K562 (cell line): ENCODE measurements around the gene TRAF5. TPM values are rescaled to one million over a fixed set of nuclear protein-coding genes. Genes with fewer than 3 reads are reported as not detected.

Source experiments
- ATAC-seq: fragments of 200-7000 bp; cut with Tn5 transposase; 3 replicates; pipeline ENCODE4 v1.9.1; 2020; ENCODE audit warnings: moderate library complexity
- BruUV-seq: library from RNA; stranded (reverse); fragments of 400-500 nt; replicated peaks from 2 replicates; lab custom pipeline; 2021; lab: Mats Ljungman, UMichigan
- CTCF ChIA-PET: fragments of 300-600 bp; formaldehyde crosslinking; extraction: SDS; loops from one replicate; lab custom pipeline; 2021; ENCODE audit warnings: low intra/inter-chr PET ratio; lab: Yijun Ruan, JAX
- POLR2A ChIA-PET: fragments of 300-600, 350-650 bp; sonication (Branson Sonifier 250); formaldehyde crosslinking; extraction: SDS; loops from one replicate; lab custom pipeline; 2021; ENCODE audit warnings: antibody characterized with exemption, inconsistent platforms; lab: Yijun Ruan, JAX
- DNase-seq, 4 experiments: peaks; one replicate each; pipeline versions ENCODE4 v3.0.0 to v3.0.0-alpha.2; 2011 to 2018; ENCODE audit warnings: low spot score in 3 of 4, mixed read lengths in 3 of 4; ENCODE audit errors: extremely low read depth in 1 of 4
- FAIRE-seq: peaks from 2 replicates; lab custom pipeline; 2011; peaks lifted over from hg19 to GRCh38; lab: Jason Lieb, UNC
- H2AFZ ChIP-seq: 2 replicates; pipeline ENCODE4 v1.6.0; 2011; ENCODE audit warnings: low read depth, low read length, control low read depth, inconsistent platforms
- H3K27ac ChIP-seq: fragments of 200-600 bp; 3 replicates; pipeline ENCODE4 v1.8.0; 2011; ENCODE audit warnings: low read depth, mild to moderate bottlenecking, control low read depth, inconsistent platforms, low read length, moderate library complexity, mixed read lengths; ENCODE audit errors: extremely low read depth
- H3K27me3 ChIP-seq, 2 experiments: fragments of 300-600 bp in 1 of 2; 2 replicates in 1 of 2; 3 replicates in 1 of 2; pipeline versions ENCODE4 v1.6.0 to v1.8.0; 2011; ENCODE audit warnings: inconsistent platforms in 2 of 2, low read length in 2 of 2, mild to moderate bottlenecking in 1 of 2, mixed read lengths in 1 of 2, moderate library complexity in 1 of 2; ENCODE audit not compliant: control insufficient read depth in 2 of 2, insufficient read depth in 2 of 2
- H3K36me3 ChIP-seq: fragments of 300-600 bp; 3 replicates; pipeline ENCODE4 v1.8.0; 2011; ENCODE audit warnings: mild to moderate bottlenecking, low read length, inconsistent platforms; ENCODE audit not compliant: control insufficient read depth, insufficient read depth
- H3K4me1 ChIP-seq, 2 experiments: fragments of 200-600 bp in 1 of 2; replicated peaks in 1 of 2; 2 replicates in 1 of 2; 3 replicates in 1 of 2; pipeline versions ENCODE4 v1.5.1 to v1.8.0; 2011; ENCODE audit warnings: inconsistent platforms in 2 of 2, low read length in 2 of 2, mild to moderate bottlenecking in 1 of 2, mixed read lengths in 1 of 2, moderate library complexity in 1 of 2; ENCODE audit not compliant: control insufficient read depth in 2 of 2, insufficient read depth in 2 of 2
- H3K4me2 ChIP-seq: 2 replicates; pipeline ENCODE4 v1.6.1; 2011; ENCODE audit warnings: low read length, control low read depth, inconsistent platforms, mixed read lengths; ENCODE audit not compliant: insufficient read depth
- H3K4me3 ChIP-seq: fragments of 200-600 bp; sonication (generic), shearing (Covaris generic); 2 replicates; pipeline ENCODE4 v1.5.1; 2016; ENCODE audit warnings: control low read depth, inconsistent platforms
- H3K79me2 ChIP-seq: fragments of 200-600 bp; 3 replicates; pipeline ENCODE4 v1.8.0; 2011; ENCODE audit warnings: low read length, inconsistent platforms; ENCODE audit not compliant: control insufficient read depth, insufficient read depth
- H3K9ac ChIP-seq, 2 experiments: 2 replicates each; pipeline versions ENCODE4 v1.6.0 to v1.6.1; 2011; ENCODE audit warnings: low read depth in 2 of 2, low read length in 2 of 2, control low read depth in 1 of 2, inconsistent platforms in 1 of 2, mild to moderate bottlenecking in 1 of 2, mixed read lengths in 1 of 2; ENCODE audit not compliant: insufficient read depth in 1 of 2
- H3K9me1 ChIP-seq: one replicate; pipeline ENCODE4 v1.6.0; 2011; ENCODE audit warnings: inconsistent platforms, mild to moderate bottlenecking, low read length, moderate library complexity; ENCODE audit not compliant: control insufficient read depth, insufficient read depth
- H3K9me3 ChIP-seq: replicated peaks from 2 replicates; pipeline ENCODE4 v1.5.1; 2011; ENCODE audit warnings: low read depth, low read length, inconsistent platforms; ENCODE audit not compliant: control insufficient read depth, insufficient read depth
- H4K20me1 ChIP-seq: replicated peaks from 2 replicates; pipeline ENCODE4 v1.6.1; 2011; ENCODE audit warnings: low read length, inconsistent platforms, mixed read lengths; ENCODE audit not compliant: control insufficient read depth, insufficient read depth
- ADNP ChIP-seq: fragments of 200-800 bp; sonication (Bioruptor generic); IDR thresholded peaks from 2 replicates; pipeline ENCODE4 v1.6.1; 2016; ENCODE audit warnings: missing genetic modification characterization, missing compliant biosample characterization
- ASH1L ChIP-seq: fragments of 450-650 bp; IDR thresholded peaks from 2 replicates; pipeline ENCODE4 v1.6.1; 2018; ENCODE audit warnings: borderline replicate concordance, mild to moderate bottlenecking, low read depth; ENCODE audit not compliant: partially characterized antibody
- HNRNPK ChIP-seq: fragments of 200-400 bp; formaldehyde crosslinking; IDR thresholded peaks from one replicate; pipeline ENCODE4 v1.6.1; 2018; ENCODE audit warnings: mild to moderate bottlenecking, low read depth, low read length; ENCODE audit not compliant: poor library complexity, severe bottlenecking
- KDM5B ChIP-seq: fragments of 200-600 bp; sonication (generic); IDR thresholded peaks from 2 replicates; pipeline ENCODE4 v1.6.1; 2012; ENCODE audit warnings: low read depth, mild to moderate bottlenecking, moderate library complexity, low read length, control low read depth, inconsistent platforms; ENCODE audit not compliant: insufficient replicate concordance
- L3MBTL2 ChIP-seq: fragments of 450-650 bp; IDR thresholded peaks from 2 replicates; pipeline ENCODE4 v1.6.1; 2016; ENCODE audit warnings: mild to moderate bottlenecking, moderate library complexity
- RBM25 ChIP-seq: fragments of 200-400 bp; formaldehyde crosslinking; IDR thresholded peaks from 2 replicates; pipeline ENCODE4 v1.6.1; 2018; ENCODE audit warnings: low read length, low read depth, moderate library complexity; ENCODE audit not compliant: severe bottlenecking
- THRAP3 ChIP-seq: fragments of 450-650 bp; IDR thresholded peaks from 2 replicates; pipeline ENCODE4 v1.6.1; 2016; ENCODE audit warnings: mild to moderate bottlenecking, inconsistent platforms, borderline replicate concordance
- ZFPM2 ChIP-seq: fragments of 250-450 bp; sonication (Bioruptor Pico); IDR thresholded peaks from 2 replicates; pipeline ENCODE4 v1.5.1; 2022; ENCODE audit warnings: mild to moderate bottlenecking
- ZNF316 ChIP-seq: fragments of 450-650 bp; IDR thresholded peaks from 2 replicates; pipeline ENCODE4 v1.6.1; 2016
- ZNF431 ChIP-seq: sonication (generic); formaldehyde crosslinking; IDR thresholded peaks from 2 replicates; pipeline ENCODE4 v1.8.0; 2022; ENCODE audit warnings: mild to moderate bottlenecking, missing genetic modification reagents
- WGBS: fragments of 100-300 bp; shearing (Covaris generic); methylation state at CpG from one replicate; pipeline ENCODE4 v1.1.6; 2016; ENCODE audit warnings: low coverage, mixed read lengths; ENCODE audit not compliant: insufficient coverage; ENCODE audit errors: missing lambda C conversion rate; 5-methylcytosine and 5-hydroxymethylcytosine counted together
- in situ Hi-C: fragments of 300-500 bp; cut with MboI; formaldehyde crosslinking; loops from 4 replicates; pipeline ENCODE4 v1.15.0; 2018; ENCODE audit warnings: inconsistent platforms, mixed read lengths
- intact Hi-C: fragments of 100-400 bp; cut with micrococcal nuclease; formaldehyde crosslinking; loops from 2 replicates; pipeline ENCODE4 v1.14.2; 2022
- polyA plus RNA-seq, 8 experiments: library from polyadenylated mRNA; depleted of rRNA in 4 of 8; stranded (reverse) in 5 of 8; unstranded in 3 of 8; fragments of >200 nt; fragmentation: Nextera tagmentation in 2 of 8; fragmentation: Illumina TruSeq in 1 of 8; extraction: Ambion mirVana in 2 of 8; extraction: Trizol in 1 of 8; gene quantifications; 2 replicates each; pipeline versions ENCODE4 v1.2.1 to v1.2.3, GENCODE V29; 2011 to 2014; ENCODE audit warnings: inconsistent platforms in 1 of 8, missing spikeins in 1 of 8
- total RNA-seq, 7 experiments: library from RNA; depleted of rRNA in 6 of 7; stranded (reverse); fragments of >200 nt in 6 of 7; fragmentation: Illumina TruSeq in 2 of 7; extraction: Trizol in 2 of 7; gene quantifications; 2 replicates each; pipeline versions ENCODE4 v1.2.1 to v1.2.3, GENCODE V29; 2011 to 2021; ENCODE audit warnings: low replicate concordance in 1 of 7

Gene TRAF5
- total and polyA plus RNA-seq, 9 of the 15 experiments (the other 6 are each of a cell fraction or from before 2014, with no cell fraction given): 2.0 to 9.3 (median 5.3) TPM

DNA sequence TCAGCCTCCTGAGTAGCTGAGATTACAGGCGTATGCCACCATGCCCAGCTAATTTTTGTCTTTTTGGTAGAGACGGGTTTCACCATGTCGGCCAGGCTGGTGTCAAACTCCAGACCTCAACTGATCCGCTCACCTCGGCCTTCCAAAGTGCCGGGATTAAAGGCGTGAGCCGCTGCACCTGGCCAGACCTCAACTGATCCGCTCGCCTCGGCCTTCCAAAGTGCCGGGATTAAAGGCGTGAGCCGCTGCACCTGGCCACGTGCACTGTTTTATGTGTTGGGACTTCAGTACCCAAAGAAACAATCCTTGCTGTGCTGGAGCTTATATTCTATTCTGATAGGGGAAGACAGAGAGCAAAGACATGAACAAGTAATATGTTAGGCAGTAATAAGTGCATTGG lies 10.1 kb downstream of the TRAF5 start:
- ATAC-seq (no peak), DNase-seq (no peak), FAIRE-seq (no peak)
- H4K20me1 ChIP-seq: no peaks in the 10 kb centered on the region
- H3K4me3 ChIP-seq: no peak overlapping the region
- no peak overlapping the region for H3K4me2 ChIP-seq
- POLR2A ChIA-PET: interaction anchor here (1.2 to 2.2 kb wide), 4 partner anchors 9 to 45 kb away, joined by 3 to 15 read pairs (median 10); no protein-coding TSS in a partner anchor
- H3K9me3 ChIP-seq: no peaks in the 10 kb centered on the region
- no peak overlapping the region for H3K9ac ChIP-seq
- BruUV-seq: no TSS peak
- H3K27me3 ChIP-seq: no peaks in the 10 kb centered on the region
- no peak overlapping the region for H3K27ac ChIP-seq
- intact Hi-C loops (no loop called here), in situ Hi-C loops (no loop called here)
- TF ChIP-seq HNRNPK: no peak
- TF ChIP-seq ASH1L: no peak
- TF ChIP-seq ZNF431 (CRISPR knock-in tag): no peak
- TF ChIP-seq ZNF316: no peak
- TF ChIP-seq KDM5B: no peak
- no peak for TF ChIP-seq ZFPM2 (CRISPR knock-in tag)
- TF ChIP-seq RBM25: no peak
- no peak for TF ChIP-seq ADNP (tag)
- no peak for TF ChIP-seq L3MBTL2
- TF ChIP-seq THRAP3: no peak
- H3K36me3 ChIP-seq: no peaks in the 10 kb centered on the region
- CTCF ChIA-PET: no interaction called here
- H2AFZ ChIP-seq: no peak overlapping the region
- H3K4me1 ChIP-seq: peaks cover 9 to 22% of the 10 kb centered on the region in 2 experiments; a peak in 4 of 5 replicates
- no peaks in the 10 kb centered on the region for H3K9me1 ChIP-seq
- H3K79me2 ChIP-seq: no peaks in the 10 kb centered on the region
- WGBS: 86% methylated on average over 15 of the region's 15 CpGs
